IMR-90 (cell line): ENCODE measurements around the gene MPRIP. TPM values are rescaled to one million over a fixed set of nuclear protein-coding genes. Genes with fewer than 3 reads are reported as not detected.

ENCODE experiments used
- ATAC-seq: fragments of 200-7000 bp; cut with Tn5 transposase; 2 replicates; pipeline ENCODE4 v1.9.1; 2020; ENCODE audit warnings: low read depth, mild to moderate bottlenecking, moderate library complexity
- BruUV-seq: library from RNA; stranded (reverse); fragments of 400-500 nt; replicated peaks from 2 replicates; lab custom pipeline; 2021; lab: Mats Ljungman, UMichigan
- CTCF ChIA-PET: fragments of 300-600 bp; formaldehyde crosslinking; extraction: SDS; loops from one replicate; lab custom pipeline; 2021; ENCODE audit warnings: antibody characterized with exemption; lab: Yijun Ruan, JAX
- POLR2A ChIA-PET: fragments of 300-600 bp; sonication (Branson Sonifier 250); formaldehyde crosslinking; loops from one replicate; lab custom pipeline; 2022; ENCODE audit warnings: antibody characterized with exemption; ENCODE audit not compliant: unreplicated experiment; lab: Charles Lee
- DNase-seq: peaks from one replicate; pipeline ENCODE4 v3.0.0; 2013
- H2AFZ ChIP-seq: replicated peaks from 2 replicates; pipeline ENCODE3; 2013; ENCODE audit warnings: low read length, mild to moderate bottlenecking; ENCODE audit not compliant: poor library complexity
- H2AK5ac ChIP-seq: 2 replicates; pipeline ENCODE4 v1.6.1; 2013; ENCODE audit warnings: low read depth, low read length, inconsistent platforms
- H2AK9ac ChIP-seq: replicated peaks from 2 replicates; pipeline ENCODE3; 2013; ENCODE audit warnings: mild to moderate bottlenecking, low read depth, low read length, moderate library complexity; ENCODE audit not compliant: poor library complexity
- H2BK120ac ChIP-seq: 2 replicates; pipeline ENCODE4 v1.6.1; 2013; ENCODE audit warnings: low read depth, low read length, inconsistent platforms
- H2BK15ac ChIP-seq: 3 replicates; pipeline ENCODE4 v1.6.1; 2013; ENCODE audit warnings: low read depth, low read length, inconsistent platforms
- H2BK20ac ChIP-seq: 2 replicates; pipeline ENCODE4 v1.6.1; 2013; ENCODE audit warnings: low read depth, mild to moderate bottlenecking, inconsistent platforms, low read length, moderate library complexity
- H2BK5ac ChIP-seq: 2 replicates; pipeline ENCODE4 v1.6.1; 2013; ENCODE audit warnings: mild to moderate bottlenecking, low read depth, low read length, inconsistent platforms; ENCODE audit not compliant: poor library complexity, severe bottlenecking
- H3K14ac ChIP-seq: replicated peaks from 2 replicates; pipeline ENCODE4 v1.6.1; 2013; ENCODE audit warnings: low read depth, low read length, inconsistent platforms
- H3K18ac ChIP-seq: 2 replicates; pipeline ENCODE4 v1.6.1; 2013; ENCODE audit warnings: low read depth, low read length, control low read depth
- H3K23ac ChIP-seq: 2 replicates; pipeline ENCODE4 v1.6.1; 2013; ENCODE audit warnings: low read depth, low read length, inconsistent platforms
- H3K27ac ChIP-seq: 2 replicates; pipeline ENCODE4 v1.5.1; 2013; ENCODE audit warnings: mild to moderate bottlenecking, control low read depth, low read length; ENCODE audit not compliant: insufficient read depth
- H3K27me3 ChIP-seq: 2 replicates; pipeline ENCODE4 v1.6.1; 2013; ENCODE audit warnings: low read length; ENCODE audit not compliant: control insufficient read depth, insufficient read depth
- H3K36me3 ChIP-seq: 2 replicates; pipeline ENCODE4 v1.6.1; 2013; ENCODE audit warnings: low read length, mixed read lengths; ENCODE audit not compliant: control insufficient read depth, insufficient read depth
- H3K4ac ChIP-seq: 2 replicates; pipeline ENCODE4 v1.6.1; 2013; ENCODE audit warnings: low read depth, low read length, inconsistent platforms
- H3K4me1 ChIP-seq: 2 replicates; pipeline ENCODE4 v1.6.1; 2013; ENCODE audit warnings: low read length, mixed read lengths; ENCODE audit not compliant: control insufficient read depth, insufficient read depth
- H3K4me2 ChIP-seq: 2 replicates; pipeline ENCODE4 v1.6.1; 2013; ENCODE audit warnings: low read depth, mild to moderate bottlenecking, control low read depth, low read length, moderate library complexity
- H3K4me3 ChIP-seq: 2 replicates; pipeline ENCODE4 v1.5.1; 2013; ENCODE audit warnings: low read depth, mild to moderate bottlenecking, control low read depth, low read length, moderate library complexity; ENCODE audit not compliant: insufficient read depth
- H3K56ac ChIP-seq: 2 replicates; pipeline ENCODE4 v1.6.1; 2013; ENCODE audit warnings: low read length, inconsistent platforms; ENCODE audit not compliant: insufficient read depth; ENCODE audit errors: extremely low read depth
- H3K79me1 ChIP-seq, 2 experiments: 2 replicates each; pipeline ENCODE4 v1.6.1; 2013; ENCODE audit warnings: low read length in 2 of 2, inconsistent platforms in 1 of 2, low read depth in 1 of 2
- H3K9ac ChIP-seq: 2 replicates; pipeline ENCODE4 v1.6.1; 2013; ENCODE audit warnings: low read depth, low read length, control low read depth
- H3K9me1 ChIP-seq: 2 replicates; pipeline ENCODE4 v1.6.1; 2013; ENCODE audit warnings: low read length, inconsistent platforms; ENCODE audit not compliant: insufficient read depth
- H3K9me3 ChIP-seq: 2 replicates; pipeline ENCODE4 v1.6.1; 2013; ENCODE audit warnings: low read length; ENCODE audit not compliant: control insufficient read depth, insufficient read depth
- H4K20me1 ChIP-seq: 2 replicates; pipeline ENCODE4 v1.6.1; 2013; ENCODE audit warnings: low read length, inconsistent platforms; ENCODE audit not compliant: insufficient read depth
- H4K5ac ChIP-seq: 2 replicates; pipeline ENCODE4 v1.6.1; 2013; ENCODE audit warnings: mild to moderate bottlenecking, low read depth, low read length, control low read depth
- H4K8ac ChIP-seq, 2 experiments: 2 replicates each; pipeline ENCODE4 v1.6.1; 2013; ENCODE audit warnings: low read depth in 2 of 2, low read length in 2 of 2, control low read depth in 1 of 2, inconsistent platforms in 1 of 2
- H4K91ac ChIP-seq: 2 replicates; pipeline ENCODE4 v1.6.1; 2013; ENCODE audit warnings: low read depth, low read length, inconsistent platforms; ENCODE audit not compliant: insufficient read depth
- CTCF ChIP-seq: conservative IDR thresholded peaks from 2 replicates; pipeline ENCODE4 v1.5.1; 2012; ENCODE audit warnings: mild to moderate bottlenecking, low read depth, low read length, improper control_type of control experiment
- ELK1 ChIP-seq: fragments of 150-350 bp; IDR thresholded peaks from 2 replicates; pipeline ENCODE4 v1.6.1; 2016; ENCODE audit warnings: low read depth, mild to moderate bottlenecking, low read length, moderate library complexity, borderline replicate concordance
- MAFK ChIP-seq: IDR thresholded peaks from 2 replicates; pipeline ENCODE4 v1.6.1; 2012; ENCODE audit warnings: low read depth, low read length, improper control_type of control experiment
- MAZ ChIP-seq: IDR thresholded peaks from 2 replicates; pipeline ENCODE4 v1.6.1; 2012; ENCODE audit warnings: low read depth, mild to moderate bottlenecking, low read length, improper control_type of control experiment, moderate library complexity, borderline replicate concordance
- POLR2A ChIP-seq: IDR thresholded peaks from 2 replicates; pipeline ENCODE4 v1.6.1; 2012; ENCODE audit warnings: mild to moderate bottlenecking, low read depth, low read length
- RAD21 ChIP-seq: IDR thresholded peaks from 2 replicates; pipeline ENCODE4 v1.6.1; 2012; ENCODE audit warnings: low read length, improper control_type of control experiment
- RCOR1 ChIP-seq: IDR thresholded peaks from 2 replicates; pipeline ENCODE4 v1.6.1; 2012; ENCODE audit warnings: mild to moderate bottlenecking, low read length, improper control_type of control experiment; ENCODE audit not compliant: insufficient replicate concordance
- RFX5 ChIP-seq: IDR thresholded peaks from 2 replicates; pipeline ENCODE4 v1.8.0; 2012; ENCODE audit warnings: low read depth, mild to moderate bottlenecking, low read length, moderate library complexity
- USF2 ChIP-seq: fragments of 150-350 bp; IDR thresholded peaks from 2 replicates; pipeline ENCODE4 v1.6.1; 2017; ENCODE audit warnings: mild to moderate bottlenecking, antibody characterized with exemption, low read length, low read depth
- WGBS, 2 experiments: methylation state at CpG; one replicate each; pipeline versions ENCODE4 v1.1.5 to v1.1.7; 2013; ENCODE audit warnings: missing lambda C conversion rate in 2 of 2; ENCODE audit not compliant: insufficient read length in 1 of 2; ENCODE audit errors: extremely low coverage in 2 of 2; 5-methylcytosine and 5-hydroxymethylcytosine counted together
- dilution Hi-C: fragments of 300-500 bp; cut with HindIII; formaldehyde crosslinking; loops from one replicate; pipeline ENCODE4 v1.14.3; 2018; ENCODE audit warnings: low sequenced_read_pairs; ENCODE audit not compliant: unreplicated experiment
- in situ Hi-C: fragments of 300-500 bp; cut with MboI; formaldehyde crosslinking; loops from 3 replicates; pipeline ENCODE4 v1.14.3; 2019; ENCODE audit warnings: low sequenced_read_pairs, inconsistent platforms, mixed read lengths
- intact Hi-C: fragments of 100-400 bp; cut with micrococcal nuclease; formaldehyde crosslinking; loops from 2 replicates; pipeline ENCODE4 v1.10.0; 2022
- polyA plus RNA-seq, 3 experiments: library from polyadenylated mRNA; depleted of rRNA; stranded (reverse); fragments of >200 nt; gene quantifications; 2 replicates each; pipeline ENCODE4 v1.2.3, GENCODE V29; 2012; ENCODE audit warnings: low replicate concordance in 1 of 3
- total RNA-seq: library from RNA; depleted of rRNA; stranded (reverse); fragments of >200 nt; gene quantifications from 2 replicates; pipeline ENCODE4 v1.2.3, GENCODE V29; 2012

MPRIP gene
- total and polyA plus RNA-seq, 2 of the 4 experiments (the other 2 are of a cell fraction) = 111 to 149 TPM

- no peak overlapping the region for H2BK15ac ChIP-seq
- in situ Hi-C loops = loop anchor here (25.0 kb wide), 1 partner anchor 615 kb away; no protein-coding TSS in a partner anchor
- TF ChIP-seq MAZ (no peak), RAD21 (no peak), POLR2A (no peak), ELK1 (no peak), MAFK (no peak), USF2 (no peak), CTCF (no peak), RFX5 (no peak), RCOR1 (no peak)
- no peak overlapping the region for H3K18ac ChIP-seq
- no TSS peak for BruUV-seq
- no peak overlapping the region for H2BK5ac ChIP-seq
- POLR2A ChIA-PET = no interaction called here
- H4K20me1 ChIP-seq = no peaks in the 10 kb centered on the region; the same call in 1 of the 2 replicates
- dilution Hi-C loops = no loop called here
- H2AK9ac ChIP-seq = no peak overlapping the region
- no peaks in the 10 kb centered on the region for H3K36me3 ChIP-seq
- no peaks in the 10 kb centered on the region for H3K9me3 ChIP-seq
- no peaks in the 10 kb centered on the region for H3K79me1 ChIP-seq
- no peak overlapping the region for H3K4me3 ChIP-seq
- H3K4me1 ChIP-seq = peaks cover 9% of the 10 kb centered on the region
- H3K56ac ChIP-seq = no peak overlapping the region
- no peak overlapping the region for H3K14ac ChIP-seq
- H4K8ac ChIP-seq = no peak overlapping the region
- peak overlapping the region; percentile 4 for H2AFZ ChIP-seq
- no peak overlapping the region for H4K91ac ChIP-seq
- no peak overlapping the region for H3K27ac ChIP-seq
- peaks cover 9% of the 10 kb centered on the region; the same call in 1 of the 2 replicates for H3K9me1 ChIP-seq
- H2BK120ac ChIP-seq = no peak overlapping the region
- no peak overlapping the region for H3K23ac ChIP-seq
- 86% methylated on average over 1 of the region's 5 CpGs; no CpG with 5 or more reads in 1 of the 2 experiments for WGBS, 2 experiments
- H2AK5ac ChIP-seq = no peak overlapping the region; the same call in 1 of the 2 replicates
- CTCF ChIA-PET = interaction anchor here (1.0 kb wide), 1 partner anchor 24 kb away, joined by 3 read pairs; no protein-coding TSS in a partner anchor
- no peak overlapping the region for H4K5ac ChIP-seq
- DNase-seq = no peak
- ATAC-seq = no peak
- H3K4me2 ChIP-seq = no peak overlapping the region
- intact Hi-C loops = no loop called here
- no peak overlapping the region for H2BK20ac ChIP-seq
- no peak overlapping the region for H3K9ac ChIP-seq
- H3K4ac ChIP-seq = no peak overlapping the region
- no peaks in the 10 kb centered on the region for H3K27me3 ChIP-seq
These were observed 19.8 kb upstream of the MPRIP start for GRCh38 chr17:17022456-17022855.
